Uterus (tissue), 2 donors: ENCODE results near the gene TSPAN12.

Source experiments
- POLR2A ChIP-seq, 2 donors: fragments of 450-650 bp; IDR thresholded peaks; one replicate each; pipeline ENCODE4 v1.6.1; 2016; ENCODE audit warnings: antibody characterized with exemption in 2 of 2, mild to moderate bottlenecking in 1 of 2, moderate library complexity in 1 of 2
- TF ChIP-seq, protein P1 (sequence below), 4 experiments: fragments of 200-600 bp in 2 of 4; fragments of 450-650 bp in 2 of 4; sonication (generic) in 2 of 4; IDR thresholded peaks; one replicate each; pipeline ENCODE4 v1.5.1; 2016 to 2019; ENCODE audit warnings: antibody characterized with exemption in 4 of 4, mild to moderate bottlenecking in 2 of 4, moderate library complexity in 1 of 4

- no peak for TF ChIP-seq POLR2A (IDR thresholded peaks at IDR 0.05)
- TF ChIP-seq, protein P1, sequence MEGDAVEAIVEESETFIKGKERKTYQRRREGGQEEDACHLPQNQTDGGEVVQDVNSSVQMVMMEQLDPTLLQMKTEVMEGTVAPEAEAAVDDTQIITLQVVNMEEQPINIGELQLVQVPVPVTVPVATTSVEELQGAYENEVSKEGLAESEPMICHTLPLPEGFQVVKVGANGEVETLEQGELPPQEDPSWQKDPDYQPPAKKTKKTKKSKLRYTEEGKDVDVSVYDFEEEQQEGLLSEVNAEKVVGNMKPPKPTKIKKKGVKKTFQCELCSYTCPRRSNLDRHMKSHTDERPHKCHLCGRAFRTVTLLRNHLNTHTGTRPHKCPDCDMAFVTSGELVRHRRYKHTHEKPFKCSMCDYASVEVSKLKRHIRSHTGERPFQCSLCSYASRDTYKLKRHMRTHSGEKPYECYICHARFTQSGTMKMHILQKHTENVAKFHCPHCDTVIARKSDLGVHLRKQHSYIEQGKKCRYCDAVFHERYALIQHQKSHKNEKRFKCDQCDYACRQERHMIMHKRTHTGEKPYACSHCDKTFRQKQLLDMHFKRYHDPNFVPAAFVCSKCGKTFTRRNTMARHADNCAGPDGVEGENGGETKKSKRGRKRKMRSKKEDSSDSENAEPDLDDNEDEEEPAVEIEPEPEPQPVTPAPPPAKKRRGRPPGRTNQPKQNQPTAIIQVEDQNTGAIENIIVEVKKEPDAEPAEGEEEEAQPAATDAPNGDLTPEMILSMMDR (IDR thresholded peaks at IDR 0.05) = no peak
Observed at GRCh38 chr7:120876922-120877321, 19.0 kb upstream of the TSPAN12 start.
